ENCODE results near the gene ARHGDIG. TPM values are rescaled to one million over a fixed set of nuclear protein-coding genes. Genes with fewer than 3 reads are reported as not detected.

The ARHGDIG gene
- total RNA-seq, 1 donor from 2014 or later, result not detected

GRCh38 chr16:314795-315299 lies 34.5 kb downstream of the ARHGDIG start:
- Histone ChIP-seq H3K27me3 (ENCODE audit: low read depth) (no peaks in the 10 kb centered on the region), H3K27ac (no peak overlapping the region), H3K4me3 (no peak overlapping the region), H3K36me3 (peaks cover 52% of the 10 kb centered on the region), H3K4me1 (no peaks in the 10 kb centered on the region), H3K9me3 (no peaks in the 10 kb centered on the region)
- intact Hi-C loops (cut with DNase I), result no loop called here
- ATAC-seq, result no peak
- DNase-seq, result no peak
- TF ChIP-seq CTCF (IDR thresholded peaks at IDR 0.05), result no peak

DNA sequence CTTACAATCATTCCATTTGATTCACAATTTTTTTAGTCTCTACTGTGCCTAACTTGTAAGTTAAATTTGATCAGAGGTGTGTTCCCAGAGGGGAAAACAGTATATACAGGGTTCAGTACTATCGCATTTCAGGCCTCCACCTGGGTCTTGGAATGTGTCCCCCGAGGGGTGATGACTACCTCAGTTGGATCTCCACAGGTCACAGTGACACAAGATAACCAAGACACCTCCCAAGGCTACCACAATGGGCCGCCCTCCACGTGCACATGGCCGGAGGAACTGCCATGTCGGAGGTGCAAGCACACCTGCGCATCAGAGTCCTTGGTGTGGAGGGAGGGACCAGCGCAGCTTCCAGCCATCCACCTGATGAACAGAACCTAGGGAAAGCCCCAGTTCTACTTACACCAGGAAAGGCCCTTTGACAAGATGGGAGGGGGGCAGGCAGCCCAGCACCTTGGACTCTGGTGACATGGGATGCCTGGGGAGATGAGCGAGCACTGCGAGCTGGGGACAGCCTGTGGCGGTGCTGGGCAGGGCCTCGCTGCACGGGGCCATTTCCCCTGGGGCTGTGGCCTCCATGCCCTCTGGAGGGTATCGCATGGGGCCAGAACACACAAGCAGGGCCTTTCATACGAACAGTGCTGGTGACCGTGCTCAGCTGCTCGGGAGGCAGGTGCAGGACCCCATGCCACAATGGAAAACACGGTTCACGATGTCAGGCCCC lies 36.5 kb downstream of the ARHGDIG start:
- no peak for DNase-seq
- no peak overlapping the region for H3K27ac ChIP-seq
- no peaks in the 10 kb centered on the region for H3K27me3 ChIP-seq (ENCODE audit: low read depth)
- no peak overlapping the region for H3K4me3 ChIP-seq
- H3K36me3 ChIP-seq, result peaks cover 40% of the 10 kb centered on the region
- H3K9me3 ChIP-seq, result no peaks in the 10 kb centered on the region
- no peak for ATAC-seq
- peaks cover 4% of the 10 kb centered on the region for H3K4me1 ChIP-seq
- TF ChIP-seq CTCF (IDR thresholded peaks at IDR 0.05), result no peak
- intact Hi-C loops (cut with DNase I), result no loop called here

- Histone ChIP-seq H3K9me3 (no peaks in the 10 kb centered on the region), H3K36me3 (peaks cover 33% of the 10 kb centered on the region), H3K27ac (no peak overlapping the region), H3K4me1 (peaks cover 4% of the 10 kb centered on the region), H3K4me3 (no peak overlapping the region), H3K27me3 (ENCODE audit: low read depth) (no peaks in the 10 kb centered on the region)
- DNase-seq (no peak), ATAC-seq (no peak)
- intact Hi-C loops (cut with DNase I), result no loop called here
- no peak for TF ChIP-seq CTCF (IDR thresholded peaks at IDR 0.05)
Observed at GRCh38 chr16:317583-317982, 37.2 kb downstream of the ARHGDIG start.

GRCh38 chr16:318628-319027 lies 38.2 kb downstream of the ARHGDIG start:
- Histone ChIP-seq H3K4me1 (peaks cover 4% of the 10 kb centered on the region), H3K36me3 (peaks cover 23% of the 10 kb centered on the region), H3K27ac (no peak overlapping the region), H3K9me3 (no peaks in the 10 kb centered on the region), H3K4me3 (no peak overlapping the region), H3K27me3 (ENCODE audit: low read depth) (no peaks in the 10 kb centered on the region)
- ATAC-seq (no peak), DNase-seq (no peak)
- intact Hi-C loops (cut with DNase I), result no loop called here
- no peak for TF ChIP-seq CTCF (IDR thresholded peaks at IDR 0.05)

DNA sequence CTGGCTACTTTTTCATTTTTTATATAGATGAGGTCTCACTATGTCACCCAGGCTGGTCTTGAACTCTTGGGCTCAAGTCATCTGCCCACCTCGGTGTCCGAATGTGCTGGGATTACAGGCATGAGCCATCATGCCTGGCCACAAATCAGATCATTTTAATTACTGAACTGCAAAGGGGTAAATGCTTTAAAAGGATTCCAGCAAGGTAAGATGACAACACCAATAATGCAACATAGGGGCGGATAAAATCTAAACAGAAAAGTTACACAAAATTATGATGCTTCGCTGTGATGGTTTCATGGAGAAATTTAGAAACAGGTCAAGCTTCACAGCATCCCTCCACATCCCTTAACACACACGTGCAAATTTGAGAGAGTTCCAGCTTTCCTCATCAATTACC lies 39.8 kb downstream of the ARHGDIG start:
- H3K27me3 ChIP-seq (ENCODE audit: low read depth), result no peaks in the 10 kb centered on the region
- no peak overlapping the region for H3K27ac ChIP-seq
- ATAC-seq, result no peak
- intact Hi-C loops (cut with DNase I), result no loop called here
- no peaks in the 10 kb centered on the region for H3K9me3 ChIP-seq
- H3K4me1 ChIP-seq, result peaks cover 16% of the 10 kb centered on the region
- DNase-seq, result no peak
- H3K4me3 ChIP-seq, result no peak overlapping the region
- peaks cover 11% of the 10 kb centered on the region for H3K36me3 ChIP-seq
- no peak for TF ChIP-seq CTCF (IDR thresholded peaks at IDR 0.05)
